HG03196 (cell line): ENCODE results near the gene LNX2.

ENCODE experiments used
- ATAC-seq: cut with Tn5 transposase; IDR thresholded peaks from one replicate; pipeline ENCODE4 v1.9.1; 2021; ENCODE audit not compliant: unreplicated experiment

The LNX2 gene

GRCh38 chr13:27617881-27618321, 2.4 kb downstream of the LNX2 start:
- ATAC-seq: no peak

GRCh38 chr13:27613628-27614027, 6.7 kb downstream of the LNX2 start:
- ATAC-seq: no peak

- ATAC-seq: no peak
These were observed 13.2 kb downstream of the LNX2 start for GRCh38 chr13:27607125-27607524.

GRCh38 chr13:27605610-27606200, 14.6 kb downstream of the LNX2 start:
- ATAC-seq: no peak

GRCh38 chr13:27605099-27605498, 15.2 kb downstream of the LNX2 start:
- no peak for ATAC-seq

- no peak for ATAC-seq
These were observed 18.5 kb downstream of the LNX2 start for GRCh38 chr13:27601803-27602202.

- ATAC-seq: no peak
These were observed 19.1 kb downstream of the LNX2 start for GRCh38 chr13:27601208-27601607.

GRCh38 chr13:27600711-27601110, 19.6 kb downstream of the LNX2 start:
- no peak for ATAC-seq

- ATAC-seq: no peak
These were observed 20.3 kb downstream of the LNX2 start for GRCh38 chr13:27599845-27600553.

- ATAC-seq: no peak
These were observed 21.2 kb downstream of the LNX2 start for GRCh38 chr13:27599096-27599495.

GRCh38 chr13:27595055-27595811, 25.1 kb downstream of the LNX2 start:
- no peak for ATAC-seq

- ATAC-seq: no peak
These were observed 27.1 kb downstream of the LNX2 start for GRCh38 chr13:27593267-27593666.

GRCh38 chr13:27592865-27593264, 27.5 kb downstream of the LNX2 start:
- ATAC-seq: no peak

GRCh38 chr13:27588405-27588804, 31.9 kb downstream of the LNX2 start:
- no peak for ATAC-seq

- no peak for ATAC-seq
These were observed 33.1 kb downstream of the LNX2 start for GRCh38 chr13:27587095-27587746.

GRCh38 chr13:27583645-27584044, 36.7 kb downstream of the LNX2 start:
- ATAC-seq: no peak

- no peak for ATAC-seq
These were observed 42.0 kb downstream of the LNX2 start for GRCh38 chr13:27578121-27579030.

GRCh38 chr13:27574661-27575060, 45.7 kb downstream of the LNX2 start:
- no peak for ATAC-seq

GRCh38 chr13:27573265-27573664, 47.1 kb downstream of the LNX2 start:
- ATAC-seq: no peak

GRCh38 chr13:27572234-27572901, 48.0 kb downstream of the LNX2 start:
- ATAC-seq: no peak
